Measurements from ENCODE around the gene SERTAD1.

Gene SERTAD1

DNA sequence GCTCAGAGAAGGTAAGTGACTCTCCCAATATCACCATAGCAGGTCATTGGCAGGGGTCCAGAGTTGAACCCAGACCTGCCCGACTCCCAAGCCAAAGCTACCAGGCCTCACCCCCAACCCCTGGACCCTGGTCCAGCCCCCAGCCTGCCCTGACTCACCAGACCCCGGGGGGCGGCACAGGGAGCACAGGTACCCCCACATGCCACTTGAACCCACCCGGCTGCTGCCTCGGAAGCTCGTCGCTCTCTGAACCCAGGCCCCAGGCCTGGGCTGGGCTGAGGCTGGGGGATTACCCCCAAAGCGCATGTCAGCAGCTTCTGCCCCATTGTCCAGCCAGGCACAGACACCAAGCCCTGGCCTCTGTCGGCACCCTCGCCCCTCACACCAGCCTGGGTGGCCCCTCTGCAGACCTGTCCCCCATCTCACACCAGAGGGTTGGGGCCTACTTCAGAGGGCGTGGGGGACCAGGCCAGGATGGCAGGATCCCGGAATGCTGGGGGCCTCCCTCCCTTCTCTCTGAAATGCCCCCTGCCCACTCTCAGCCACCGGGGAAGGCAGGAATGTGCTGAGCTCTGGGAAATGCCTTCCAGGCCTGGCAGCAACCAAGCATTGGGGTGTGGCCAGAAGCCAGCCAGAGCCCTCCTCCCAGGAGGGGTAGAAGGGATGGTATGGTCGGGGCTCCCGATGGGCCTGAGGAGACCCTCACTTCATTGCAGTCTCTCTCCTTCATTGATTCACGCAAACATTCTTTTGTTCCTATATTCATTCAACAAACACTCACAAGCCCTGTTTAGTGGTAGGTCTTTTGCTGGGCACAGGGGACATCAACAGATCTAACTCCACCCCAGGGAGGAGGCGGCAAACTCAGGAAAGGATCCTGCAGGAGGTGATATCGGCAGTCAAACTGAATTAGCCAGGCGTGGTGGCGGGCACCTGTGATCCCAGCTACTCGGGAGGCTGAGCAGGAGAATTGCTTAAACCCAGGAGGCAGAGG is 11.0 kb downstream of the SERTAD1 start:
- Histone ChIP-seq H3K9me3 (no peaks in the 10 kb centered on the region), H3K36me3 (no peaks in the 10 kb centered on the region), H3K4me3 (no peak overlapping the region), H3K4me1 (peaks cover 0 to 16% (median 11%) of the 10 kb centered on the region in 4 donors), H3K27ac (no peak overlapping the region), H3K27me3 (no peaks in the 10 kb centered on the region)
- intact Hi-C loops (cut with DNase I; ENCODE audit: low total_unique reads) = loop anchor here (5.0 kb wide), 1 partner anchor 63 kb away; no protein-coding TSS in a partner anchor
- no peak for DNase-seq
- TF ChIP-seq, protein P1, sequence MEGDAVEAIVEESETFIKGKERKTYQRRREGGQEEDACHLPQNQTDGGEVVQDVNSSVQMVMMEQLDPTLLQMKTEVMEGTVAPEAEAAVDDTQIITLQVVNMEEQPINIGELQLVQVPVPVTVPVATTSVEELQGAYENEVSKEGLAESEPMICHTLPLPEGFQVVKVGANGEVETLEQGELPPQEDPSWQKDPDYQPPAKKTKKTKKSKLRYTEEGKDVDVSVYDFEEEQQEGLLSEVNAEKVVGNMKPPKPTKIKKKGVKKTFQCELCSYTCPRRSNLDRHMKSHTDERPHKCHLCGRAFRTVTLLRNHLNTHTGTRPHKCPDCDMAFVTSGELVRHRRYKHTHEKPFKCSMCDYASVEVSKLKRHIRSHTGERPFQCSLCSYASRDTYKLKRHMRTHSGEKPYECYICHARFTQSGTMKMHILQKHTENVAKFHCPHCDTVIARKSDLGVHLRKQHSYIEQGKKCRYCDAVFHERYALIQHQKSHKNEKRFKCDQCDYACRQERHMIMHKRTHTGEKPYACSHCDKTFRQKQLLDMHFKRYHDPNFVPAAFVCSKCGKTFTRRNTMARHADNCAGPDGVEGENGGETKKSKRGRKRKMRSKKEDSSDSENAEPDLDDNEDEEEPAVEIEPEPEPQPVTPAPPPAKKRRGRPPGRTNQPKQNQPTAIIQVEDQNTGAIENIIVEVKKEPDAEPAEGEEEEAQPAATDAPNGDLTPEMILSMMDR (IDR thresholded peaks at IDR 0.05) = no peak

GRCh38 chr19:40413291-40413845 is 12.4 kb downstream of the SERTAD1 start, which contains the start of gene PRX:
TSS of gene PRX (minus strand) at chr19:40413378. CDS start at chr19:40407932, 5,446 bp downstream.
- Histone ChIP-seq H3K27me3 (no peaks in the 10 kb centered on the region), H3K4me3 (no peak within 1 kb of the TSS), H3K4me1 (peaks cover 0 to 16% (median 11%) of the 10 kb centered on the region in 4 donors), H3K27ac (no peak within 1 kb of the TSS), H3K36me3 (no peaks in the 10 kb centered on the region), H3K9me3 (no peaks in the 10 kb centered on the region)
- intact Hi-C loops (cut with DNase I; ENCODE audit: low total_unique reads) = no loop called here
- DNase-seq = no peak
- TF ChIP-seq, protein P1 (IDR thresholded peaks at IDR 0.05) = no peak

GRCh38 chr19:40412866-40413265 is 12.9 kb downstream of the SERTAD1 start:
- Histone ChIP-seq H3K27me3 (no peaks in the 10 kb centered on the region), H3K4me1 (peaks cover 0 to 16% (median 11%) of the 10 kb centered on the region in 4 donors), H3K4me3 (no peak overlapping the region), H3K9me3 (no peaks in the 10 kb centered on the region), H3K36me3 (no peaks in the 10 kb centered on the region), H3K27ac (no peak overlapping the region)
- TF ChIP-seq, protein P1 (IDR thresholded peaks at IDR 0.05) = no peak
- no peak for DNase-seq
- intact Hi-C loops (cut with DNase I; ENCODE audit: low total_unique reads) = no loop called here

- Histone ChIP-seq H3K27me3 (no peaks in the 10 kb centered on the region), H3K36me3 (no peaks in the 10 kb centered on the region), H3K27ac (peak overlapping the region in 1 of 2 donors; percentile 26), H3K9me3 (no peaks in the 10 kb centered on the region), H3K4me1 (peaks cover 0 to 16% (median 11%) of the 10 kb centered on the region in 4 donors), H3K4me3 (no peak overlapping the region)
- no peak for DNase-seq
- TF ChIP-seq, protein P1 (IDR thresholded peaks at IDR 0.05) = no peak
- intact Hi-C loops (cut with DNase I; ENCODE audit: low total_unique reads) = no loop called here
Measured at GRCh38 chr19:40411958-40412499, 13.8 kb downstream of the SERTAD1 start.

DNA sequence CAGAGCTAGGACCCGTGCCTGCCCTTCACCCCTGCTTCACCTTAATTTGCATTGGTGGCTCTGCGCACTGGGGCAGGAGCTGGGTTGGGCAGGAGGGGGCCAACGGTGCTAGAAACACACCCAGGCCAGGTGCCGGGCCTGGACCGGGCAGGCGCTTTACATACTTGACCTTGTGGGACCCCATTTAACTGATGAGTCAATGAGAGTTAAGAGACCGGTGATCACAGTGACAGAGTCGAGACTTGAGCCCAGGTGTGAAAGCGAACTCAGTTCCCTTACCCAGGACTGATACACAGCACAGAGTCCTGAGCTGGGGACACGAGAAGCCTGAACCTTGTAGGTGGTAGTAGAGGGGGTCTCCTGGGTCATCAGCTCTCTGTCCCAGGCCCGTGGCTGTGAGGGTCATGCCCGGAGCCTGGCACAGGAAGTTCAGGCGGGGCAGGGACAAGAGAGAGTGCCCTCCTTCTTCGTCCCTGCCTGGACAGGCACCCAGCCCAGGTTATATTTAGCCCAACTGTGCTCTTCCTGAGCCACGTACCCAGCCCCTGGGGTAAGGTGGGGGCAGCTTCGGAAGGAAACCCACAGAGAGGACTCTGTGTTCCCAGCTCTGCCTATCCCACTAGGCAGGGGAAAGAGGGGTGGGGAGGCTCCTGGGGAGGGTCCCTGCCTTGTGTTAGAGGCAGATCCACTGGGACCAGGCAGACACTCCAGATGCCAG is 14.5 kb downstream of the SERTAD1 start:
- TF ChIP-seq, protein P1 (IDR thresholded peaks at IDR 0.05) = no peak
- H3K27ac ChIP-seq = peak overlapping the region in 1 of 2 donors; percentile 26
- H3K4me3 ChIP-seq = no peak overlapping the region
- H3K36me3 ChIP-seq = no peaks in the 10 kb centered on the region
- peaks cover 0 to 16% (median 11%) of the 10 kb centered on the region in 4 donors for H3K4me1 ChIP-seq
- no peak for DNase-seq
- intact Hi-C loops (cut with DNase I; ENCODE audit: low total_unique reads) = no loop called here
- H3K27me3 ChIP-seq = no peaks in the 10 kb centered on the region
- H3K9me3 ChIP-seq = no peaks in the 10 kb centered on the region

All from tibial artery (tissue), 4 donors.